ENCODE data around the gene ATG2B. TPM values are rescaled to one million over a fixed set of nuclear protein-coding genes. Genes with fewer than 3 reads are reported as not detected.

ATG2B gene
- total RNA-seq, 2 donors from 2014 or later, result 24.5 to 43.3 TPM

GRCh38 chr14:96280104-96280503 is 83.0 kb downstream of the ATG2B start:
- 90% methylated on average over 2 of the region's 2 CpGs for WGBS
- intact Hi-C loops (cut with DNase I), result no loop called here
- Histone ChIP-seq H3K27ac (no peak overlapping the region), H3K27me3 (replicated peaks; ENCODE audit: insufficient read depth) (no peaks in the 10 kb centered on the region), H3K36me3 (no peaks in the 10 kb centered on the region), H3K4me1 (replicated peaks) (no peaks in the 10 kb centered on the region), H3K9me3 (no peaks in the 10 kb centered on the region), H3K4me3 (no peak overlapping the region)
- TF ChIP-seq POLR2AphosphoS5 (IDR thresholded peaks at IDR 0.05) (no peak), POLR2A (IDR thresholded peaks at IDR 0.05) (no peak)
- TF ChIP-seq, protein P1, sequence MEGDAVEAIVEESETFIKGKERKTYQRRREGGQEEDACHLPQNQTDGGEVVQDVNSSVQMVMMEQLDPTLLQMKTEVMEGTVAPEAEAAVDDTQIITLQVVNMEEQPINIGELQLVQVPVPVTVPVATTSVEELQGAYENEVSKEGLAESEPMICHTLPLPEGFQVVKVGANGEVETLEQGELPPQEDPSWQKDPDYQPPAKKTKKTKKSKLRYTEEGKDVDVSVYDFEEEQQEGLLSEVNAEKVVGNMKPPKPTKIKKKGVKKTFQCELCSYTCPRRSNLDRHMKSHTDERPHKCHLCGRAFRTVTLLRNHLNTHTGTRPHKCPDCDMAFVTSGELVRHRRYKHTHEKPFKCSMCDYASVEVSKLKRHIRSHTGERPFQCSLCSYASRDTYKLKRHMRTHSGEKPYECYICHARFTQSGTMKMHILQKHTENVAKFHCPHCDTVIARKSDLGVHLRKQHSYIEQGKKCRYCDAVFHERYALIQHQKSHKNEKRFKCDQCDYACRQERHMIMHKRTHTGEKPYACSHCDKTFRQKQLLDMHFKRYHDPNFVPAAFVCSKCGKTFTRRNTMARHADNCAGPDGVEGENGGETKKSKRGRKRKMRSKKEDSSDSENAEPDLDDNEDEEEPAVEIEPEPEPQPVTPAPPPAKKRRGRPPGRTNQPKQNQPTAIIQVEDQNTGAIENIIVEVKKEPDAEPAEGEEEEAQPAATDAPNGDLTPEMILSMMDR (IDR thresholded peaks at IDR 0.05), result no peak
- DNase-seq (ENCODE audit: low spot score), result no peak

DNA sequence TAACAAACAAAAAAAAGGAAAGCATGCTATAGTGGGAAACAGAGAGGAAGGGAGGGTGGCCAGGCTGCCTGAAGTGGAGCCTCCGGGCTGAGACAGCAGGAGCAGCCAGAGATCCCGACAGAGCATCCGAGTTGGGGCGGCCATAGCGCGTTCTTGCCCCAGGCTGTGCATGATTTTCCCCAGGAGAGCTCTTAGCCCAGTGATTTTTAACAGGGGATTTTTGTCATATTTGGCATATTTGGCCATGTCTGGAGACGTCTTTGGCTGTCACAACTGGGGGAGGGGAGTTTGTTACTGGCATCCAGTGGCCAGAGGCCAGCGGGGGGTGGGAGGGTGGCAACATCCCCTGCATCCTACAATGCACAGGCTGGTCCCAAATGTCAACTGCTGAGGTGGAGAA is 83.6 kb downstream of the ATG2B start:
- no peak for DNase-seq (ENCODE audit: low spot score)
- intact Hi-C loops (cut with DNase I), result loop anchor here (5.0 to 10.0 kb wide), 2 partner anchors 282 to 715 kb away; no protein-coding TSS in a partner anchor
- TF ChIP-seq POLR2AphosphoS5 (IDR thresholded peaks at IDR 0.05) (no peak), POLR2A (IDR thresholded peaks at IDR 0.05) (no peak)
- TF ChIP-seq, protein P1 (IDR thresholded peaks at IDR 0.05), result no peak
- WGBS, result 51% methylated on average over 8 of the region's 8 CpGs
- Histone ChIP-seq H3K4me3 (no peak overlapping the region), H3K27ac (no peak overlapping the region), H3K27me3 (replicated peaks; ENCODE audit: insufficient read depth) (no peaks in the 10 kb centered on the region), H3K36me3 (no peaks in the 10 kb centered on the region), H3K4me1 (replicated peaks) (no peaks in the 10 kb centered on the region), H3K9me3 (no peaks in the 10 kb centered on the region)

DNA sequence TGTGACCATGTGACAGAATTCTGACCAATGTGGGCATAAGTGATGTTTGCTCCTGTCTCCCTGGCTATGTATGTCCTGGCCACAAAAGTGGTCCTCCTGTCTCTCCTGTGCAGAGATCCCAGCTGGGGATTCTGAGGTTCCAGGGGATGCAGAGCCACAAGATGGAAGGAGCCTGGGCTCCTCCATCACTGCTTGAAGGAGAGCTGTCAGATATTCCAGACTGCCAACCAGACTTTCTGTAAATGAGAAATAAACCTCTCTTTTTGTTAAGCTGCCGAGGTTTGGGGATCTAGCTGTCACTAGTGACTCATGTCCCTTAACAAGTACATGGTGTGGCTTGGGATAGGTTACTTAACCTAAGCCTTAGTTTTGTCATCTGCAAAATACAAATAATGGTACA is 85.3 kb downstream of the ATG2B start:
- no peaks in the 10 kb centered on the region for H3K9me3 ChIP-seq
- no peaks in the 10 kb centered on the region for H3K27me3 ChIP-seq (replicated peaks; ENCODE audit: insufficient read depth)
- H3K4me3 ChIP-seq, result no peak overlapping the region
- H3K27ac ChIP-seq, result no peak overlapping the region
- H3K36me3 ChIP-seq, result no peaks in the 10 kb centered on the region
- intact Hi-C loops (cut with DNase I), result loop anchor here (5.0 to 10.0 kb wide), 2 partner anchors 281 to 713 kb away; no protein-coding TSS in a partner anchor
- DNase-seq (ENCODE audit: low spot score), result no peak
- H3K4me1 ChIP-seq (replicated peaks), result no peaks in the 10 kb centered on the region
- no peak for TF ChIP-seq POLR2AphosphoS5 (IDR thresholded peaks at IDR 0.05)
- WGBS, result 95% methylated on average over 1 of the region's 1 CpG

GRCh38 chr14:96275177-96276112 is 87.7 kb downstream of the ATG2B start:
- 19% methylated on average over 17 of the region's 17 CpGs for WGBS
- intact Hi-C loops (cut with DNase I), result loop anchor here (2.0 to 10.0 kb wide), 3 partner anchors 175 to 711 kb away; no protein-coding TSS in a partner anchor
- DNase-seq (ENCODE audit: low spot score), result peak; percentile 53
- no peak overlapping the region for H3K4me3 ChIP-seq
- H3K9me3 ChIP-seq, result no peaks in the 10 kb centered on the region
- H3K27ac ChIP-seq, result no peak overlapping the region
- no peaks in the 10 kb centered on the region for H3K27me3 ChIP-seq (replicated peaks; ENCODE audit: insufficient read depth)
- no peaks in the 10 kb centered on the region for H3K4me1 ChIP-seq (replicated peaks)
- H3K36me3 ChIP-seq, result no peaks in the 10 kb centered on the region
- TF ChIP-seq POLR2AphosphoS5 (IDR thresholded peaks at IDR 0.05), result peak; percentile 11
- no peak for TF ChIP-seq POLR2A (IDR thresholded peaks at IDR 0.05)
- TF ChIP-seq, protein P1 (IDR thresholded peaks at IDR 0.05), result peak; percentile 80 to 92 (median 90)

GRCh38 chr14:96274543-96274942 is 88.6 kb downstream of the ATG2B start:
- no peak for DNase-seq (ENCODE audit: low spot score)
- Histone ChIP-seq H3K4me1 (replicated peaks) (no peaks in the 10 kb centered on the region), H3K4me3 (no peak overlapping the region), H3K36me3 (no peaks in the 10 kb centered on the region), H3K9me3 (no peaks in the 10 kb centered on the region), H3K27me3 (replicated peaks; ENCODE audit: insufficient read depth) (no peaks in the 10 kb centered on the region), H3K27ac (no peak overlapping the region)
- intact Hi-C loops (cut with DNase I), result loop anchor here (2.0 to 10.0 kb wide), 2 partner anchors 174 to 710 kb away; no protein-coding TSS in a partner anchor
- no peak for TF ChIP-seq POLR2AphosphoS5 (IDR thresholded peaks at IDR 0.05)
- no peak for TF ChIP-seq POLR2A (IDR thresholded peaks at IDR 0.05)
- TF ChIP-seq, protein P1 (IDR thresholded peaks at IDR 0.05), result no peak
- 43% methylated on average over 6 of the region's 6 CpGs for WGBS

All from prostate gland (tissue), 2 donors.